ENCODE measurements around the gene MAZ.
"Not testable (repeated sequence)": the region's sequence is repeated elsewhere in the genome, so short reads cannot be mapped to it uniquely, and the experiment has no call there.

MAZ gene

GRCh38 chr16:29784901-29785500 lies 21.3 kb upstream of the MAZ start:
- no peak for FAIRE-seq

- FAIRE-seq = not testable (repeated sequence)
These were observed 19.2 kb upstream of the MAZ start for GRCh38 chr16:29787155-29787554.

GRCh38 chr16:29789775-29790182 lies 16.6 kb upstream of the MAZ start:
- FAIRE-seq = no peak

- no peak for FAIRE-seq
These were observed 16.0 kb upstream of the MAZ start, which contains the start of gene KIF22 for GRCh38 chr16:29790183-29790948. TSS of gene KIF22 (plus strand) at chr16:29790751. CDS start at chr16:29790760, 9 bp downstream.

- FAIRE-seq = no peak
These were observed 15.1 kb upstream of the MAZ start for GRCh38 chr16:29790949-29791844.

GRCh38 chr16:29791845-29792807 lies 14.2 kb upstream of the MAZ start:
- no peak for FAIRE-seq

- not testable (repeated sequence) for FAIRE-seq
These were observed 13.2 kb upstream of the MAZ start for GRCh38 chr16:29793153-29793552.

- no peak for FAIRE-seq
These were observed 12.1 kb upstream of the MAZ start for GRCh38 chr16:29794231-29794710.

- FAIRE-seq = no peak
These were observed 3.9 kb upstream of the MAZ start for GRCh38 chr16:29802416-29802935.

GRCh38 chr16:29804020-29804419 lies 2.3 kb upstream of the MAZ start:
- no peak for FAIRE-seq

GRCh38 chr16:29804455-29805231 lies 1.7 kb upstream of the MAZ start:
- no peak for FAIRE-seq

GRCh38 chr16:29805232-29806098 lies 864 bp upstream of the MAZ start:
- no peak for FAIRE-seq

GRCh38 chr16:29806641-29807425 lies 504 bp downstream of the MAZ start:
- no peak for FAIRE-seq

GRCh38 chr16:29807426-29808218 lies 1.3 kb downstream of the MAZ start:
- FAIRE-seq = no peak

GRCh38 chr16:29808219-29808900 lies 2.0 kb downstream of the MAZ start:
- FAIRE-seq = no peak

- FAIRE-seq = no peak
These were observed 2.9 kb downstream of the MAZ start for GRCh38 chr16:29809031-29809747.

All from colon (tissue), 2 donors.